Mesenteric fat pad (tissue), 1 donor: Measurements from ENCODE around the gene TOMT. TPM values are rescaled to one million over a fixed set of nuclear protein-coding genes. Genes with fewer than 3 reads are reported as not detected.

Source experiments
- DNase-seq: peaks from one replicate; pipeline ENCODE4 v3.0.0-alpha.2; 2020; ENCODE audit warnings: low spot score
- total RNA-seq: library from RNA; stranded (reverse); fragmentation: NEBNext Ultra II Directional; extraction: Animal tissue kit (Norgen Biotek cat#: 25700); gene quantifications from one replicate; pipeline ENCODE4 v1.2.1, GENCODE V29; 2021
- donor health status: DM: yes; HTN: yes; CAD: no.

The TOMT gene
- total RNA-seq, 1 donor from 2014 or later: not detected

GRCh38 chr11:72085621-72086351 is 19.9 kb upstream of the TOMT start:
- no peak for DNase-seq

- no peak for DNase-seq
Measured at GRCh38 chr11:72088076-72088808, 17.5 kb upstream of the TOMT start.

GRCh38 chr11:72091292-72091691 is 14.4 kb upstream of the TOMT start:
- DNase-seq: no peak

- DNase-seq: no peak
Measured at GRCh38 chr11:72098741-72099140, 7.0 kb upstream of the TOMT start.

DNA sequence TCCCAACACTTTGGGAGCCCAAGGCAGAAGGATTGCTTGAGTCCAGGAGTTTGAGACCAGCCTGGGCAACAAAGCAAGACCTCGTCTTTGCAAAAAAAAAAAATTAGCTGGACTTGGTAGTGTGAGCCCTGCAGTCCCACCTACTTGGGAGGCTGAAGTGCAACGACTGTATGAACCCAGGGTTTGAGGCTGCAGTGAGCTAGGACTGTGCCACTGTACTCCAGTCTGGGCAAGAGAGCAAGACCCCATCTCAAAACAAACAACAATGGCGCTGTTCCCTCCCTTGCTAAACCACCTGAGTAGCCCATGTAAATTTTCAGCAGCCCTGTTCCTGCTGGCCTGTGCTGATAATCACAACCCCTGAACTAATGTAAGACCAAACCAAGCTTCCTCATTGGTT is 5.7 kb upstream of the TOMT start:
- peak; percentile 18 for DNase-seq

DNA sequence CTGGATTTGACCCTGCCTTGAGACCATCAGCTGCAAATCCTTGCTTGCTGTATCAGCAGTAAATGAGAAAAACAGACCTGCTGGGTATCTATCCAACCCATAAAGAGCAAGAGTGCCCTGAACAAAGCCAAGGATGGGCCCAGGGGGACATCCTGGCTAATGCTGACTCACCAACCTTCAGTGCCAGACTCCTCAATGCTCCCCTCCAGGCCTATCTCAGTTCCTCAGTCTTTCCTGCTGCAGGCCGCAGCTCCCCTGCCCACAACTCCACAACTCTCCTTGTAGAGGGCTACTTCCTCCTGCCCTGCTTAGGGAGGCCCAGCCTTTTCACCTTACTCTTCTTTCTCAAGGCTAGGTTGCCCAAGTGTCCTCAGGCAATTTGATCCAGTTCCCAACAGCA is 5.3 kb upstream of the TOMT start:
- no peak for DNase-seq

- DNase-seq: no peak
Measured at GRCh38 chr11:72102162-72102561, 3.6 kb upstream of the TOMT start.

DNA sequence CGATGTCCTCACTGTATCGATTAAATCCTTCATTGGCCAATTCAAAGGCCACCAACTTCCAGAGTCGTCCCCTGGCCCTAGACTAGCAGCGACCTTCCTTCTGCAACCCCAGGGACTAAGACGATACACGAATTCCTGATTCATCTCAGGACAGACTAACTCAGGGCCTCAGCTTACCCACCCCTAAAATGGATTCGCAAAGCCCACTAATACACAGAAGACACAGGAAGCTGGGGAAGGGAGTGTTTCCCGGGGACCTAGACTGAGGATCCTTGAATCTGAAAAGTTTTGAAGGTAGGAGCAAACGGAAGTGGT is 3.1 kb upstream of the TOMT start:
- DNase-seq: no peak

- peak; percentile 100 for DNase-seq
Measured at GRCh38 chr11:72102946-72103753, 2.6 kb upstream of the TOMT start, which contains the start of gene LAMTOR1. LAMTOR1 (minus strand) TSS chr11:72103297; CDS start chr11:72103224, 73 bp downstream.

DNA sequence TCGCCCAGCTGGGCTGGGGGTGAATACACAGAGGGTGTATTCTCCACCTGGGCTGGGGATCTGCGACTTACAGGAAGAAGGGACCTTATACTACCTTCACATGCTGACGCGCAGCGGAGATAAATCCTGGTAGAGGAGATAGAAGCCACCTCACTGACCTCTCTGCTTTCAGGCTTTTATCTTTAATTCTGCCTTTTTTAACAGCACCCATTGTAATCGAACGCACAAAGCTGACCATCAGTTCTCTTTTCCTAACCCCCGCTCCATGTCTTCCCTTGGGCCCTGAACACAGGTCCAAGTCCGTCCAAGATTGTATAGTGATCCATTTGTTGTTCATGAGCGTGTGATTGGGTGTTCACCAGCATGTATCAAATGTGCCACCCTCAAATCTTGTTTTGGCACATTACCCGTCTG is 2.0 kb upstream of the TOMT start:
- no peak for DNase-seq

- DNase-seq: no peak
Measured at GRCh38 chr11:72111300-72112142, 5.8 kb downstream of the TOMT start.

GRCh38 chr11:72112143-72112977 is 6.6 kb downstream of the TOMT start, which contains the start of gene ANAPC15:
ANAPC15 (minus strand) TSS chr11:72112695; CDS start chr11:72111276, 1,419 bp downstream.
- DNase-seq: peak; percentile 96

- DNase-seq: peak; percentile 35
Measured at GRCh38 chr11:72112978-72113808, 7.5 kb downstream of the TOMT start.

DNA sequence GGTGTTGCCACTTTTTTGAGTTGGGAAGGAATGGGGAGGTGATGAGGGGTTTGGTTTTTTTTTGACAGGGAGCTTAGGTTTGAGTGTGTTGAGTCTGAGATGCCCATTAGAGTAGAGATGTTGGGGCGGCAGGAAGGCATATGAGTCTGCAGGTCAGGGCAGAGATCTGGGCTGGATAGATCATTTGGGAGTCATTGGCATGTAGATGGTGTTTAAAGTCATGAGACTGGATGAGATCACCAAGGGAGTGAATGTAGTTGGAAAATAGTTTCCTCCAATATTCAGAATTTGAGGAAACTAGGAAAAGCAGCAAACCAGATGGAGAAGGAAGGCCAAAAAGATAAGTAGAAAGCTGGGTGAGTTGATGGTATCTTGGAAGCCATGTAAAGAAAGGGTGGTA is 8.8 kb downstream of the TOMT start:
- DNase-seq: peak; percentile 11

DNA sequence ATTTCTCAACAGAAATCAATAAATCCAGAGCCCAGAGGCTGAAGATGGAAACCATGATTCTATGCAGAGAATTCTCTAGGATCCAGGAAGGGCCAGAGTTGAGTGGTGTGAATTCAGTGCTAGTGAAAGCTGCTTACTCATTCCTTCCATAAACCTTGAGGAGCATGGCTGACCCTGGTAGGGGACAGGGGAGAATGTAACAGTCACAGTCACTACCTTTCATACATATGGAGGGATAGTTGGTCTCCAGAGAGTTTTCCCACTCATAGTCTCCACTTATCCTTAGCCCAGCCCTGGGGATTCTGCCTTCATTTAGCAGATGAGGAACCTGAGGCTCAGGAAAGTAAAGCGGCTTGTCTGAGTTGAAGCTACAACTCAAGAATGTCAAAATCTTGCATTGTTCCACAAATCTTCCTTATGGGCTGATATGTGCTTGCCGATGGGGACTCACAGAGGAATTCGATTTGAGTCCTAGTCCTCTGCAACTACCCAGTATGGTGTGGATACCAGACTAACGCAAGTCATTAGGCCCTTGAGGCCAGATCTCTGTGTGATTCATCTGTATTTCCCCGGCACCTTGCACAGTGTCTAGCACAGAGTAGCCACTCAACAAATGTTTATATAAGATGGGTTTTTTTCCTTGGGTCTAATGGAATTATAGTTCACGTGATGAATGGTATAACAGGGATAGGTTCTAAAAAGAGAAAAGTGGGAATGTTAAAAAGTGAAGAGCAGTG is 10.5 kb downstream of the TOMT start:
- DNase-seq: peak; percentile 5

DNA sequence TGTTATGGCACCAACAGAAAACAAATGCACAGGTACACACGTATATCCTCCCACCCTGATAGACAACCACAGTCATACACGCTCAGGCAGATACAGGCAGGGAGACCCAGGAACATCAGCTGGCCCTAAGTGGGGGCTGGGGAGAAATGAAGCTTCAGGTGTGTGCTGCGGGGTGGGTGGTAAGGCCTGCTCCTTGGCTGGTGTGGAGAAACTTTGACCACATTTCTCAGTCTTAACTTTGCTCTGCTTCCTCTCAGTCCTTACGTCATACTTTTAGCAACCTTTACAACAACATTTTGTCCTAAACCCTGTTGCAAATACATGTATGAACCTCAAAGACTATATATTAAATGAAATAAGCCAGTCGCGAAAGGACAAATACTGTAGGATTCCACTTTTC is 13.5 kb downstream of the TOMT start:
- no peak for DNase-seq

DNA sequence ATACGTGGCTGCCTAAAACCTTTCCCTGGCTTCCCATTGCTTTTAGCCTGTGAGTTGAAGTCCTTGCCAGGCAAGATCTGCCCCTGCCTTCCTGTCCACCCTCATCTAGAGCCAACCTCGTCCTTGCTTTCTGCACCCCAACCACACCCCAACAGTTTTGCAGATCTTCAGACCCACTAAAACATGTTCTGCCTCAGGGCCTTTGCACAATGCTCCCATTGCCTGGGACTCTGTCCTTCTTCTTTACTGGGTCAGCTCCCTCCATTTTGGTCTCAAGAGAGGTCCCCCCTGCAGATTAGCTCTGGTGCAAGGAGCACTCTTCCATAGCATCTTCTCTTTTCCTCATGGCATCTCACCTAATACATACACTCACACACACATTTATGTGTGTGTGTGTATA is 15.2 kb downstream of the TOMT start:
- DNase-seq: no peak

- no peak for DNase-seq
Measured at GRCh38 chr11:72122607-72123006, 16.9 kb downstream of the TOMT start.
